ENCODE results near the gene RUNDC3A. TPM values are rescaled to one million over a fixed set of nuclear protein-coding genes. Genes with fewer than 3 reads are reported as not detected.

The RUNDC3A gene
- total and polyA plus RNA-seq, 2 of the 13 experiments (the other 11 are each of a cell fraction or from before 2014, with no cell fraction given): 0.25 TPM; not detected in 1

DNA sequence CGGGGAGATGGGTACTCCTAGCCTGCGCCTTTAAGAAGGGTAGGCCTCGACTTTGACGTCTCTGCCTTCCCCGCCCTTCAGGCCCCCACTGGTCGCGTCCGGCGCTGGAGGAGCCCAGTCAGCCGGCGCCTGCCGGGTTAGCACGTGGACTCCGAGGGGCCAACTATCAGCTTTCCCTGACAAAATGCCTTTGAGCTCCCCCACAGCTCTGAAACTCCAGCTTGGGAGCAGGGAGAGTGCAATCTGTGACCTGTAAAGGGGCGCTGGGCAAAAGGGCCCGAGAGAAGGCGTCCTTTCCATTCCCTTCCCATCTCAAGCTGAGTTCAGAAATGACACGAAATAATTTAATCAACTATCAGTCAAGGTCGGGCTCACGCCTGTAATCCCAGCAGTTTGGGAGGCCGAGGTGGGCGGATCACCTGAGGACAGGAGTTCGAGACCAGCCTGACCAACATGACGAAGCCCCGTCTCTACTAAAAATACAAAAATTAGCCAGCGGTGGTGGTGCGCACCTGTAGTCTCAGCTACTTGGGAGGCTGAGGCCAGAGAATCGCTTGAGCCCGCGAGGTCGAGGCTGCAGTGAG lies 18.6 kb downstream of the RUNDC3A start (continued):
- TF ChIP-seq, protein P1, sequence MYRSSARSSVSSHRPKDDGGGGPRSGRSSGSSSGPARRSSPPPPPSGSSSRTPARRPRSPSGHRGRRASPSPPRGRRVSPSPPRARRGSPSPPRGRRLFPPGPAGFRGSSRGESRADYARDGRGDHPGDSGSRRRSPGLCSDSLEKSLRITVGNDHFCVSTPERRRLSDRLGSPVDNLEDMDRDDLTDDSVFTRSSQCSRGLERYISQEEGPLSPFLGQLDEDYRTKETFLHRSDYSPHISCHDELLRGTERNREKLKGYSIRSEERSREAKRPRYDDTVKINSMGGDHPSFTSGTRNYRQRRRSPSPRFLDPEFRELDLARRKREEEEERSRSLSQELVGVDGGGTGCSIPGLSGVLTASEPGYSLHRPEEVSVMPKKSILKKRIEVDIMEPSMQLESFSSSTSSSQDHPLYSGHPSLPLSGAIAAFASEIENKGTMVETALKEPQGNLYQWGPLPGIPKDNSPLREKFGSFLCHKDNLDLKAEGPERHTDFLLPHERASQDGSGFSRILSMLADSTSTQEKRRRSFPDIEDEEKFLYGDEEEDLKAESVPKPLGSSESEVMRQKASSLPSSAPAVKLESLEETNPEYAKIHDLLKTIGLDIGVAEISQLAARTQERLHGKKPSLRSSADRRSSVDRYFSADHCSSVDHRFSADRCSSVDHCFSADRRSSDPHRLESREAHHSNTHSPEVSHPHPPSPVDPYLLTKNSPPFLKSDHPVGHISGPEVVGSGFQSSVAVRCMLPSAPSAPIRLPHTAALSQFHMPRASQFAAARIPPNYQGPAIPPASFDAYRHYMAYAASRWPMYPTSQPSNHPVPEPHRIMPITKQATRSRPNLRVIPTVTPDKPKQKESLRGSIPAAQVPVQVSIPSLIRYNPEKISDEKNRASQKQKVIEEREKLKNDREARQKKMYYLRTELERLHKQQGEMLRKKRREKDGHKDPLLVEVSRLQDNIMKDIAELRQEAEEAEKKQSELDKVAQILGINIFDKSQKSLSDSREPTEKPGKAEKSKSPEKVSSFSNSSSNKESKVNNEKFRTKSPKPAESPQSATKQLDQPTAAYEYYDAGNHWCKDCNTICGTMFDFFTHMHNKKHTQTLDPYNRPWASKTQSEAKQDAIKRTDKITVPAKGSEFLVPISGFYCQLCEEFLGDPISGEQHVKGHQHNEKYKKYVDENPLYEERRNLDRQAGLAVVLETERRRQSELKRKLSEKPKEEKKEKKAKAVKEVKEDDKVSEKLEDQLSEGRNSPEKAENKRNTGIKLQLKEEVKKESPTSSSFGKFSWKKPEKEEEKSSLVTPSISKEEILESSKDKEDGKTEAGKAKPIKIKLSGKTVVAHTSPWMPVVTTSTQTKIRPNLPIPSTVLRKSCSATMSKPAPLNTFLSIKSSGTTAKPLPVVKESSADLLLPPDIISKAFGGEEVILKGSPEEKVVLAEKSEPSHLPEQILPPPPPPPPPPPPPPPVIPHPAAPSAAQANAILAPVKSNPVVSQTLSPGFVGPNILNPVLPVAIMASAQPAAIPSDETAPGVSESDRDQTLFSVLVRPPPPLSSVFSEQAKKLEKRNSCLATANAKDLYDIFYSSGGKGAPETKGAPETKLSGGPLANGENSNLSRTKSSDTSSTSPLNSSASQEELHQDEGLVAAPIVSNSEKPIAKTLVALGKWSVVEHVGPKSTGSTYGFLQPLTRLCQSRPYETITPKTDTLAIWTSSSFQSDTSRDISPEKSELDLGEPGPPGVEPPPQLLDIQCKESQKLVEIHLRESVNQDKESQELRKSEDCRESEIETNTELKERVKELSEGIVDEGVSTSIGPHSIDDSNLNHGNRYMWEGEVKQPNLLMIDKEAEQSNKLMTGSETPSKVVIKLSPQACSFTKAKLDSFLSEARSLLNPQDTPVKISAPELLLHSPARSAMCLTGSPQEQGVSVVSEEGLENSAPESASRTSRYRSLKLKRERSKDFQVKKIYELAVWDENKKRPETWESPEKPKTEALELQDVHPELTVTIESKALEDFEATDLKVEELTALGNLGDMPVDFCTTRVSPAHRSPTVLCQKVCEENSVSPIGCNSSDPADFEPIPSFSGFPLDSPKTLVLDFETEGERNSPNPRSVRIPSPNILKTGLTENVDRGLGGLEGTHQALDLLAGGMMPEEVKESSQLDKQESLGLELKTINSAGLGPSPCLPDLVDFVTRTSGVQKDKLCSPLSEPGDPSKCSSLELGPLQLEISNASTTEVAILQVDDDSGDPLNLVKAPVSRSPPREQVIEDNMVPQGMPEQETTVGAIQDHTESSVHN (CRISPR knock-in tag; IDR thresholded peaks at IDR 0.05): no peak
- no peak; the same call in 1 of the 2 replicates for TF ChIP-seq KAT7 (CRISPR knock-in tag; IDR thresholded peaks at IDR 0.05; ENCODE audit: borderline replicate concordance)
- TF ChIP-seq PAX8 (CRISPR knock-in tag; IDR thresholded peaks at IDR 0.05; ENCODE audit: borderline replicate concordance): no peak
- TF ChIP-seq ZNF615 (CRISPR knock-in tag; IDR thresholded peaks at IDR 0.05; ENCODE audit: borderline replicate concordance): no peak
- TF ChIP-seq ARID2 (CRISPR knock-in tag; IDR thresholded peaks at IDR 0.05; ENCODE audit: borderline replicate concordance): no peak
- peak; percentile 45; the same call in 1 of the 2 replicates for TF ChIP-seq RXRB (CRISPR knock-in tag; IDR thresholded peaks at IDR 0.05; ENCODE audit: borderline replicate concordance)
- TF ChIP-seq ZNF589 (CRISPR knock-in tag; conservative IDR thresholded peaks at IDR 0.05): no peak
- no peak for TF ChIP-seq ZNF746 (CRISPR knock-in tag; IDR thresholded peaks at IDR 0.05)
- no peak for TF ChIP-seq TOPORS (CRISPR knock-in tag; IDR thresholded peaks at IDR 0.05)
- TF ChIP-seq KLF9 (CRISPR knock-in tag; IDR thresholded peaks at IDR 0.05; ENCODE audit: low read depth): no peak
- TF ChIP-seq ZMYM3 (CRISPR knock-in tag; IDR thresholded peaks at IDR 0.05): peak; percentile 91
- TF ChIP-seq SNAPC2 (CRISPR knock-in tag; IDR thresholded peaks at IDR 0.05): no peak
- no peak for TF ChIP-seq JUNB (CRISPR knock-in tag; IDR thresholded peaks at IDR 0.05; ENCODE audit: borderline replicate concordance)
- no peak for TF ChIP-seq CEBPB (IDR thresholded peaks at IDR 0.05; ENCODE audit: borderline replicate concordance, low read depth, low read length)
- TF ChIP-seq, protein P2, sequence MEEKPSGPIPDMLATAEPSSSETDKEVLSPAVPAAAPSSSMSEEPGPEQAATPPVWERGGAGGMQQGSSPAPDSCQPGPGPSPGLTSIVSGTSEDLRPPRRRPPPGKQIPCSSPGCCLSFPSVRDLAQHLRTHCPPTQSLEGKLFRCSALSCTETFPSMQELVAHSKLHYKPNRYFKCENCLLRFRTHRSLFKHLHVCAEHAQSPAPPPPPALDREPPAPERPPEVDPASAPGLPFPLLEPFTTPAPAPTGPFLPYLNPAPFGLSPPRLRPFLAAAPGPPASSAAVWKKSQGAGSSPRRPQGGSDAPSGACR (CRISPR knock-in tag; IDR thresholded peaks at IDR 0.05): no peak
- TF ChIP-seq, protein P3, sequence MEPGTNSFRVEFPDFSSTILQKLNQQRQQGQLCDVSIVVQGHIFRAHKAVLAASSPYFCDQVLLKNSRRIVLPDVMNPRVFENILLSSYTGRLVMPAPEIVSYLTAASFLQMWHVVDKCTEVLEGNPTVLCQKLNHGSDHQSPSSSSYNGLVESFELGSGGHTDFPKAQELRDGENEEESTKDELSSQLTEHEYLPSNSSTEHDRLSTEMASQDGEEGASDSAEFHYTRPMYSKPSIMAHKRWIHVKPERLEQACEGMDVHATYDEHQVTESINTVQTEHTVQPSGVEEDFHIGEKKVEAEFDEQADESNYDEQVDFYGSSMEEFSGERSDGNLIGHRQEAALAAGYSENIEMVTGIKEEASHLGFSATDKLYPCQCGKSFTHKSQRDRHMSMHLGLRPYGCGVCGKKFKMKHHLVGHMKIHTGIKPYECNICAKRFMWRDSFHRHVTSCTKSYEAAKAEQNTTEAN (CRISPR knock-in tag; conservative IDR thresholded peaks at IDR 0.05): 0 out of 2 replicates have a peak, but pooled peaks have one; percentile 26
- TF ChIP-seq, protein P4, sequence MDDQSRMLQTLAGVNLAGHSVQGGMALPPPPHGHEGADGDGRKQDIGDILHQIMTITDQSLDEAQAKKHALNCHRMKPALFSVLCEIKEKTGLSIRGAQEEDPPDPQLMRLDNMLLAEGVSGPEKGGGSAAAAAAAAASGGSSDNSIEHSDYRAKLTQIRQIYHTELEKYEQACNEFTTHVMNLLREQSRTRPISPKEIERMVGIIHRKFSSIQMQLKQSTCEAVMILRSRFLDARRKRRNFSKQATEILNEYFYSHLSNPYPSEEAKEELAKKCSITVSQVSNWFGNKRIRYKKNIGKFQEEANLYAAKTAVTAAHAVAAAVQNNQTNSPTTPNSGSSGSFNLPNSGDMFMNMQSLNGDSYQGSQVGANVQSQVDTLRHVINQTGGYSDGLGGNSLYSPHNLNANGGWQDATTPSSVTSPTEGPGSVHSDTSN (CRISPR knock-in tag; IDR thresholded peaks at IDR 0.05; ENCODE audit: borderline replicate concordance): no peak
